ENCODE data around the gene OR6J1.

The OR6J1 gene

GRCh38 chr14:22587247-22587646 is 56.9 kb downstream of the OR6J1 start:
- FAIRE-seq (no peak), DNase-seq (ENCODE audit: insufficient read length, low spot score) (no peak)

DNA sequence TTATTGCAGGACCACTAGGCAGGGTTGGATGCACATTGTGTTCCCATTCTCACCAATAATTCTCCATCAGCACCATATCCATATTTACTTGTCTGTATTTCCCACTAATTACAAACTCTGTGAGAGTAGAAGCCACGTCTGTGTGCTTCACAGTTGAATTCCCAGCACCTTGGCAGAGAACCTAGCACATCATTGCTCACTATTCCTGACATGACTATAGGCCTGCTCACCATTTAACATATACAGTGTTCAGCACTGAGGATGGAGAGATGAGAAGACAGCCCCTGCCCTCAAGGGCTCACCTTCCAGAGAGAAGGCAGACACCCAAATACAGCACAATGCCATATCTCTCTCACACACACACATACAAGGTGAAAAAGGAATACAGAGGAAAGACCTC is 60.2 kb downstream of the OR6J1 start:
- DNase-seq (ENCODE audit: insufficient read length, low spot score): no peak
- FAIRE-seq: no peak
